HEK293 (cell line): Measurements from ENCODE around the gene PPP6R1.

Experiments used
- CTCF ChIP-seq: fragments of 450-650 bp; formaldehyde crosslinking; IDR thresholded peaks from 2 replicates; pipeline ENCODE4 v1.5.1; 2016; ENCODE audit warnings: missing biosample characterization, missing genetic modification characterization
- ZNF549 ChIP-seq: fragments of 450-650 bp; IDR thresholded peaks from 2 replicates; pipeline ENCODE4 v1.5.1; 2018; ENCODE audit warnings: missing biosample characterization, missing genetic modification characterization, mild to moderate bottlenecking, inconsistent platforms, moderate library complexity

GRCh38 chr19:55209693-55210472 lies 48.9 kb downstream of the PPP6R1 start:
- TF ChIP-seq CTCF (no peak), ZNF549 (tag by site-specific recombination) (no peak)
